Psoas muscle (tissue), 8 donors: ENCODE results near the gene LRP1B. TPM values are rescaled to one million over a fixed set of nuclear protein-coding genes. Genes with fewer than 3 reads are reported as not detected.
A peak's percentile ranks its signal among the peaks of the same experiment; 100 is the strongest.

Source experiments
- ATAC-seq, 4 donors: fragments of 200-7000 bp; cut with Tn5 transposase; one replicate each; pipeline ENCODE4 v1.9.1; 2020; ENCODE audit warnings: moderate library complexity in 3 of 4, mild to moderate bottlenecking in 2 of 4
- DNase-seq, 2 donors: peaks; one replicate each; pipeline ENCODE4 v3.0.0-alpha.2; 2020
- H3K27ac ChIP-seq: fragments of 200-600 bp; one replicate; pipeline ENCODE4 v1.8.0; 2022
- H3K27me3 ChIP-seq, 3 donors: fragments of 200-600 bp in 1 of 3; one replicate each; pipeline versions ENCODE4 v1.6.1 to v1.8.0; 2013 to 2022; ENCODE audit warnings: low read length in 2 of 3, mild to moderate bottlenecking in 2 of 3, moderate library complexity in 1 of 3; ENCODE audit not compliant: insufficient read depth in 3 of 3
- H3K36me3 ChIP-seq, 2 donors: fragments of 200-600 bp in 1 of 2; one replicate each; pipeline versions ENCODE4 v1.6.1 to v1.8.0; 2013 to 2022; ENCODE audit warnings: low read depth in 1 of 2, mild to moderate bottlenecking in 1 of 2, moderate library complexity in 1 of 2; ENCODE audit not compliant: insufficient read depth in 1 of 2
- H3K4me1 ChIP-seq: fragments of 200-600 bp; one replicate; pipeline ENCODE4 v1.8.0; 2022
- H3K4me3 ChIP-seq: fragments of 200-600 bp; one replicate; pipeline ENCODE4 v1.8.0; 2022; ENCODE audit warnings: mild to moderate bottlenecking
- H3K9me3 ChIP-seq: fragments of 200-600 bp; one replicate; pipeline ENCODE4 v1.8.0; 2022
- CTCF ChIP-seq: fragments of 200-600 bp; IDR thresholded peaks from one replicate; pipeline ENCODE4 v1.8.0; 2022; ENCODE audit warnings: antibody characterized with exemption
- WGBS, 3 donors: extraction: QIAGEN DNeasy Blood & Tissue Kit; methylation state at CpG; one replicate each; pipeline versions ENCODE4 v1.1.6 to v1.1.7; 2013; 5-methylcytosine and 5-hydroxymethylcytosine counted together
- intact Hi-C, 2 donors: fragments of 100-400 bp; cut with DNase I; formaldehyde crosslinking; loops; one replicate each; pipeline versions ENCODE4 v1.11.0 to v1.14.2; 2022
- polyA plus RNA-seq, 3 donors: library from polyadenylated mRNA; stranded (reverse); fragments of 200-250 nt; gene quantifications; one replicate each; pipeline ENCODE4 v1.2.3, GENCODE V29; 2013
- total RNA-seq, 4 donors: library from RNA; stranded (reverse); fragmentation: NEBNext Ultra II Directional in 2 of 4; extraction: Animal tissue kit (Norgen Biotek cat#: 25700) in 2 of 4; gene quantifications; one replicate each; pipeline versions ENCODE4 v1.2.1 to v1.2.4, GENCODE V29; 2021 to 2023
- donor health status: healthy with polysubstance abuse.
- donor health status: DM: no; HTN: no; CAD: no; lungs with moderate emphysema.
- donor health status: Bipolar disorder and iron deficiency.
- donor health status: healthy.
- donor health status: DM: yes; HTN: yes; CAD: no.
- donor health status: DM: no; HTN: no; CAD: no.
- donor health status: DM: no; HTN: no; CAD: no.
- donor health status: DM: yes; HTN: yes; CAD: no.

LRP1B gene
- total and polyA plus RNA-seq, 7 donors: 0.33 to 3.3 (median 0.95) TPM

- Histone ChIP-seq H3K27me3 (no peaks in the 10 kb centered on the region), H3K4me1 (no peaks in the 10 kb centered on the region), H3K4me3 (no peak overlapping the region), H3K9me3 (no peaks in the 10 kb centered on the region), H3K27ac (no peak overlapping the region), H3K36me3 (no peaks in the 10 kb centered on the region)
- DNase-seq (no peak), ATAC-seq (no peak)
- no peak for TF ChIP-seq CTCF
- intact Hi-C loops: no loop called here
These were observed 5.8 kb upstream of the LRP1B start for GRCh38 chr2:142136571-142136970.

- Histone ChIP-seq H3K4me1 (peaks cover 5% of the 10 kb centered on the region), H3K27me3 (peaks cover 0 to 15% (median 9%) of the 10 kb centered on the region in 3 donors), H3K4me3 (no peak overlapping the region), H3K9me3 (no peaks in the 10 kb centered on the region), H3K36me3 (no peaks in the 10 kb centered on the region), H3K27ac (no peak overlapping the region)
- intact Hi-C loops: no loop called here
- DNase-seq (no peak), ATAC-seq (no peak)
- WGBS, 3 donors: 85 to 91% (median 87%) methylated on average over 3 of the region's 3 CpGs
- no peak for TF ChIP-seq CTCF
These were observed 4.1 kb upstream of the LRP1B start for GRCh38 chr2:142134911-142135310.

- H3K9me3 ChIP-seq: no peaks in the 10 kb centered on the region
- peaks cover 5% of the 10 kb centered on the region for H3K4me1 ChIP-seq
- DNase-seq: peak; percentile 39 to 65
- no peaks in the 10 kb centered on the region for H3K36me3 ChIP-seq
- peak in 3 of 4 donors; percentile 20 to 74 (median 44) for ATAC-seq
- intact Hi-C loops: no loop called here
- H3K27me3 ChIP-seq: peaks cover 0 to 22% (median 9%) of the 10 kb centered on the region in 3 donors
- TF ChIP-seq CTCF: no peak
- H3K4me3 ChIP-seq: peak overlapping the region; percentile 60
- 1% methylated on average over 68 of the region's 68 CpGs for WGBS, 3 donors
- no peak overlapping the region for H3K27ac ChIP-seq
These were observed 456 bp downstream of the LRP1B start for GRCh38 chr2:142130111-142131009.

- Histone ChIP-seq H3K36me3 (no peaks in the 10 kb centered on the region), H3K4me1 (peaks cover 5% of the 10 kb centered on the region), H3K27me3 (peaks cover 0 to 22% (median 9%) of the 10 kb centered on the region in 3 donors), H3K27ac (no peak overlapping the region), H3K9me3 (no peaks in the 10 kb centered on the region), H3K4me3 (no peak overlapping the region)
- no peak for TF ChIP-seq CTCF
- intact Hi-C loops: no loop called here
- DNase-seq: no peak
- 95 to 97% (median 95%) methylated on average over 5 of the region's 5 CpGs for WGBS, 3 donors
- no peak for ATAC-seq
These were observed 2.7 kb downstream of the LRP1B start for GRCh38 chr2:142128105-142128504.
